ENCODE results near the gene GPR62. TPM values are rescaled to one million over a fixed set of nuclear protein-coding genes. Genes with fewer than 3 reads are reported as not detected.

Gene GPR62
- total and polyA plus RNA-seq, 7 experiments from 2014 or later: 0.08 TPM; not detected in 6

- Mint-ChIP-seq H3K36me3 (peaks cover 0 to 3% (median 0%) of the 10 kb centered on the region in 5 donors), H3K27me3 (peaks cover 0 to 10% (median 0%) of the 10 kb centered on the region in 5 donors), H3K9me3 (no peaks in the 10 kb centered on the region), H3K4me3 (peak overlapping the region; percentile 74 to 95 (median 82)), H3K27ac (peak overlapping the region in 6 of 9 donors; percentile 9 to 79 (median 72)), H3K4me1 (peaks cover 18 to 39% (median 24%) of the 10 kb centered on the region in 7 donors)
- ChIA-PET POLR2A (interaction anchor here (1.1 to 3.6 kb wide), 5 partner anchors 8 to 24 kb away, joined by 3 to 16 read pairs (median 6); partner anchors contain the start of genes ABHD14A, ABHD14B, ACY1 and PARP3), CTCF (no interaction called here)
- Histone ChIP-seq H3K4me1 (ENCODE audit: control insufficient read depth in 2 of 2, insufficient read depth in 2 of 2, low read length in 2 of 2) (peaks cover 7 to 9% of the 10 kb centered on the region in 2 donors), H3K4me3 (ENCODE audit: low read length) (no peak overlapping the region), H3K27ac (ENCODE audit: low read depth, low read length) (no peak overlapping the region), H3K27me3 (ENCODE audit: control insufficient read depth in 2 of 2, insufficient read depth in 2 of 2, low read length in 2 of 2) (no peaks in the 10 kb centered on the region), H3K9me3 (ENCODE audit: control insufficient read depth in 2 of 3, low read length in 3 of 3) (no peaks in the 10 kb centered on the region), H3K36me3 (ENCODE audit: control insufficient read depth in 2 of 3, insufficient read depth in 3 of 3, low read length in 3 of 3) (no peaks in the 10 kb centered on the region)
- ATAC-seq (no peak), DNase-seq (no peak)
- intact Hi-C loops (cut with micrococcal nuclease): no loop called here
These were observed 10.8 kb downstream of the GPR62 start for GRCh38 chr3:51966016-51966415.

- peaks cover 0 to 3% (median 0%) of the 10 kb centered on the region in 5 donors for H3K36me3 Mint-ChIP-seq
- H3K4me3 ChIP-seq (ENCODE audit: low read length): peak overlapping the region; percentile 70
- peaks cover 21 to 43% (median 24%) of the 10 kb centered on the region in 7 donors for H3K4me1 Mint-ChIP-seq
- CTCF ChIA-PET: no interaction called here
- H3K36me3 ChIP-seq (ENCODE audit: control insufficient read depth in 2 of 3, insufficient read depth in 3 of 3, low read length in 3 of 3): no peaks in the 10 kb centered on the region
- ATAC-seq (no peak), DNase-seq (no peak)
- no peaks in the 10 kb centered on the region for H3K27me3 ChIP-seq (ENCODE audit: control insufficient read depth in 2 of 2, insufficient read depth in 2 of 2, low read length in 2 of 2)
- no peaks in the 10 kb centered on the region for H3K9me3 Mint-ChIP-seq
- peaks cover 0 to 10% (median 0%) of the 10 kb centered on the region in 5 donors for H3K27me3 Mint-ChIP-seq
- intact Hi-C loops (cut with micrococcal nuclease): no loop called here
- POLR2A ChIA-PET: interaction anchor here (0.9 to 3.6 kb wide), 5 partner anchors 9 to 35 kb away, joined by 3 to 16 read pairs (median 5); partner anchors contain the start of genes ABHD14A, ACY1, PARP3 and RRP9
- peak overlapping the region in 8 of 9 donors; percentile 36 to 80 (median 66) for H3K27ac Mint-ChIP-seq
- peaks cover 7 to 9% of the 10 kb centered on the region in 2 donors for H3K4me1 ChIP-seq (ENCODE audit: control insufficient read depth in 2 of 2, insufficient read depth in 2 of 2, low read length in 2 of 2)
- peak overlapping the region; percentile 77 to 95 (median 84) for H3K4me3 Mint-ChIP-seq
- H3K27ac ChIP-seq (ENCODE audit: low read depth, low read length): peak overlapping the region; percentile 75
- H3K9me3 ChIP-seq (ENCODE audit: control insufficient read depth in 2 of 3, low read length in 3 of 3): no peaks in the 10 kb centered on the region
These were observed 11.3 kb downstream of the GPR62 start for GRCh38 chr3:51966486-51966885.

- ChIA-PET CTCF (no interaction called here), POLR2A (interaction anchor here (0.9 to 3.6 kb wide), 6 partner anchors 13 to 35 kb away, joined by 3 to 16 read pairs (median 4); partner anchors contain the start of genes ACY1, PARP3 and RRP9)
- H3K9me3 ChIP-seq (ENCODE audit: control insufficient read depth in 2 of 3, low read length in 3 of 3): no peaks in the 10 kb centered on the region
- Mint-ChIP-seq H3K27ac (peak overlapping the region in 8 of 9 donors; percentile 36 to 80 (median 66)), H3K4me1 (peaks cover 21 to 44% (median 24%) of the 10 kb centered on the region in 7 donors), H3K27me3 (peaks cover 0 to 10% (median 0%) of the 10 kb centered on the region in 5 donors), H3K4me3 (peak overlapping the region; percentile 77 to 95 (median 84)), H3K36me3 (peaks cover 0 to 3% (median 0%) of the 10 kb centered on the region in 5 donors), H3K9me3 (no peaks in the 10 kb centered on the region)
- ATAC-seq: peak; percentile 73
- peak in 4 of 9 donors; percentile 19 to 40 (median 27) for DNase-seq
- peak overlapping the region; percentile 70 for H3K4me3 ChIP-seq (ENCODE audit: low read length)
- H3K27ac ChIP-seq (ENCODE audit: low read depth, low read length): peak overlapping the region; percentile 75
- H3K4me1 ChIP-seq (ENCODE audit: control insufficient read depth in 2 of 2, insufficient read depth in 2 of 2, low read length in 2 of 2): peaks cover 7 to 9% of the 10 kb centered on the region in 2 donors
- intact Hi-C loops (cut with micrococcal nuclease): loop anchor here in 1 of 2 donors (1.0 kb wide), 1 partner anchor 25 kb away; the partner anchor contains the start of gene PARP3
- no peaks in the 10 kb centered on the region for H3K36me3 ChIP-seq (ENCODE audit: control insufficient read depth in 2 of 3, insufficient read depth in 3 of 3, low read length in 3 of 3)
- no peaks in the 10 kb centered on the region for H3K27me3 ChIP-seq (ENCODE audit: control insufficient read depth in 2 of 2, insufficient read depth in 2 of 2, low read length in 2 of 2)
These were observed 11.8 kb downstream of the GPR62 start for GRCh38 chr3:51966922-51967383.

GRCh38 chr3:51967384-51968169 is 12.4 kb downstream of the GPR62 start, which contains the start of gene PCBP4:
Gene PCBP4, minus strand, starts transcription at chr3:51967454. Its CDS starts 6,214 bp downstream, at chr3:51961240.
- POLR2A ChIA-PET: interaction anchor here (0.9 to 3.6 kb wide), 7 partner anchors 9 to 27 kb away, joined by 3 to 16 read pairs (median 3); partner anchors contain the start of genes ACY1, PARP3 and RRP9
- H3K4me1 ChIP-seq (ENCODE audit: control insufficient read depth in 2 of 2, insufficient read depth in 2 of 2, low read length in 2 of 2): peaks cover 7 to 9% of the 10 kb centered on the region in 2 donors

GRCh38 chr3:51968170-51968775 is 13.1 kb downstream of the GPR62 start:
- POLR2A ChIA-PET: interaction anchor here (0.6 to 3.6 kb wide), 5 partner anchors 8 to 223 kb away, joined by 3 to 16 read pairs (median 3); partner anchors contain the start of gene ACY1

More at GRCh38 chr3:51967384-51968169, 12.4 kb downstream of the GPR62 start, which contains the start of gene PCBP4:
- Histone ChIP-seq H3K36me3 (ENCODE audit: control insufficient read depth in 2 of 3, insufficient read depth in 3 of 3, low read length in 3 of 3) (no peaks in the 10 kb centered on the region), H3K9me3 (ENCODE audit: control insufficient read depth in 2 of 3, low read length in 3 of 3) (no peaks in the 10 kb centered on the region), H3K4me3 (ENCODE audit: low read length) (peak within 1 kb of the TSS; percentile 70), H3K27ac (ENCODE audit: low read depth, low read length) (peak within 1 kb of the TSS; percentile 75), H3K27me3 (ENCODE audit: control insufficient read depth in 2 of 2, insufficient read depth in 2 of 2, low read length in 2 of 2) (no peaks in the 10 kb centered on the region)
- peaks cover 23 to 48% (median 25%) of the 10 kb centered on the region in 7 donors for H3K4me1 Mint-ChIP-seq
- peak within 1 kb of the TSS; percentile 77 to 95 (median 86) for H3K4me3 Mint-ChIP-seq
- peaks cover 0 to 3% (median 0%) of the 10 kb centered on the region in 5 donors for H3K36me3 Mint-ChIP-seq
- H3K27me3 Mint-ChIP-seq: peaks cover 0 to 10% (median 0%) of the 10 kb centered on the region in 5 donors
- CTCF ChIA-PET: no interaction called here
- H3K27ac Mint-ChIP-seq: peak within 1 kb of the TSS; percentile 36 to 80 (median 66)
- intact Hi-C loops (cut with micrococcal nuclease): loop anchor here in 1 of 2 donors (1.0 kb wide), 1 partner anchor 25 kb away; the partner anchor contains the start of gene PARP3
- H3K9me3 Mint-ChIP-seq: no peaks in the 10 kb centered on the region
- ATAC-seq (peak; percentile 79), DNase-seq (peak in 5 of 9 donors; percentile 17 to 61 (median 31))

More at GRCh38 chr3:51968170-51968775, 13.1 kb downstream of the GPR62 start:
- no peaks in the 10 kb centered on the region for H3K9me3 ChIP-seq (ENCODE audit: control insufficient read depth in 2 of 3, low read length in 3 of 3)
- H3K4me3 ChIP-seq (ENCODE audit: low read length): peak overlapping the region; percentile 11
- Mint-ChIP-seq H3K4me3 (peak overlapping the region; percentile 64 to 95 (median 82)), H3K36me3 (peaks cover 0 to 3% (median 0%) of the 10 kb centered on the region in 5 donors), H3K9me3 (no peaks in the 10 kb centered on the region), H3K27me3 (peaks cover 0 to 10% (median 0%) of the 10 kb centered on the region in 5 donors), H3K4me1 (peaks cover 23 to 49% (median 27%) of the 10 kb centered on the region in 7 donors), H3K27ac (peak overlapping the region in 7 of 9 donors; percentile 4 to 77 (median 65))
- no peaks in the 10 kb centered on the region for H3K36me3 ChIP-seq (ENCODE audit: control insufficient read depth in 2 of 3, insufficient read depth in 3 of 3, low read length in 3 of 3)
- intact Hi-C loops (cut with micrococcal nuclease): no loop called here
- ATAC-seq: no peak
- CTCF ChIA-PET: no interaction called here
- H3K27ac ChIP-seq (ENCODE audit: low read depth, low read length): peak overlapping the region; percentile 69
- H3K4me1 ChIP-seq (ENCODE audit: control insufficient read depth in 2 of 2, insufficient read depth in 2 of 2, low read length in 2 of 2): peaks cover 7 to 9% of the 10 kb centered on the region in 2 donors
- H3K27me3 ChIP-seq (ENCODE audit: control insufficient read depth in 2 of 2, insufficient read depth in 2 of 2, low read length in 2 of 2): no peaks in the 10 kb centered on the region
- no peak for DNase-seq
